GM23248 (cell line): ENCODE measurements around the gene C2orf66. TPM values are rescaled to one million over a fixed set of nuclear protein-coding genes. Genes with fewer than 3 reads are reported as not detected.

ENCODE experiments used
- DNase-seq: peaks from one replicate; pipeline ENCODE4 v3.0.0-alpha.2; 2015
- H2AFZ ChIP-seq: fragments of 200-600 bp; sonication (generic); 2 replicates; pipeline ENCODE4 v1.6.1; 2016; ENCODE audit warnings: antibody characterized with exemption
- H3F3A ChIP-seq: fragments of 200-600 bp; sonication (generic); 2 replicates; pipeline ENCODE4 v1.6.1; 2016; ENCODE audit warnings: mild to moderate bottlenecking, antibody characterized with exemption, mixed run types; ENCODE audit not compliant: insufficient read depth
- H3K27ac ChIP-seq: fragments of 200-600 bp; sonication (generic); 2 replicates; pipeline ENCODE4 v1.5.1; 2016; ENCODE audit warnings: mild to moderate bottlenecking
- H3K27me3 ChIP-seq: fragments of 200-600 bp; sonication (generic); replicated peaks from 2 replicates; pipeline ENCODE4 v1.6.1; 2016; ENCODE audit warnings: mild to moderate bottlenecking; ENCODE audit not compliant: insufficient read depth
- H3K36me3 ChIP-seq: fragments of 200-600 bp; sonication (generic); 2 replicates; pipeline ENCODE4 v1.6.1; 2016; ENCODE audit warnings: low read depth, mild to moderate bottlenecking
- H3K4me1 ChIP-seq: fragments of 200-600 bp; sonication (generic); 2 replicates; pipeline ENCODE4 v1.6.1; 2016; ENCODE audit warnings: mild to moderate bottlenecking; ENCODE audit not compliant: insufficient read depth
- H3K4me2 ChIP-seq: fragments of 200-600 bp; sonication (generic); one replicate; pipeline ENCODE4 v1.6.1; 2016; ENCODE audit warnings: mild to moderate bottlenecking; ENCODE audit not compliant: unreplicated experiment
- H3K4me3 ChIP-seq: fragments of 200-600 bp; sonication (generic); 2 replicates; pipeline ENCODE4 v1.5.1; 2016; ENCODE audit warnings: mild to moderate bottlenecking
- H3K79me2 ChIP-seq: fragments of 200-600 bp; sonication (generic); 2 replicates; pipeline ENCODE4 v1.6.1; 2016; ENCODE audit warnings: mild to moderate bottlenecking; ENCODE audit not compliant: insufficient read depth
- H3K9ac ChIP-seq: fragments of 200-600 bp; sonication (generic); 2 replicates; pipeline ENCODE4 v1.6.1; 2016; ENCODE audit warnings: mild to moderate bottlenecking
- H3K9me2 ChIP-seq: fragments of 200-600 bp; sonication (generic); 2 replicates; pipeline ENCODE4 v1.6.1; 2016; ENCODE audit warnings: mixed run types, mild to moderate bottlenecking, moderate library complexity; ENCODE audit not compliant: insufficient read depth
- H3K9me3 ChIP-seq: fragments of 200-600 bp; sonication (generic); one replicate; pipeline ENCODE4 v1.6.1; 2017; ENCODE audit warnings: low read depth
- H4K20me1 ChIP-seq: fragments of 200-600 bp; sonication (generic); 2 replicates; pipeline ENCODE4 v1.6.0; 2016; ENCODE audit not compliant: insufficient read depth
- EZH2 ChIP-seq: fragments of 200-600 bp; sonication (generic); IDR thresholded peaks from 2 replicates; pipeline ENCODE4 v1.6.1; 2018; ENCODE audit warnings: antibody characterized with exemption, mild to moderate bottlenecking; ENCODE audit not compliant: insufficient read depth, poor library complexity, severe bottlenecking
- EZH2phosphoT487 ChIP-seq: fragments of 200-600 bp; sonication (generic); IDR thresholded peaks from 2 replicates; pipeline ENCODE4 v1.6.1; 2018; ENCODE audit warnings: antibody characterized with exemption, moderate library complexity, mild to moderate bottlenecking, low read depth; ENCODE audit not compliant: insufficient read depth
- WGBS, 2 experiments: methylation state at CpG; one replicate each; pipeline ENCODE4 v1.1.6; 2015 to 2017; ENCODE audit warnings: low lambda C conversion rate in 2 of 2, low coverage in 1 of 2; ENCODE audit errors: missing lambda C conversion rate in 2 of 2; 5-methylcytosine and 5-hydroxymethylcytosine counted together
- in situ Hi-C: fragments of 300-500 bp; cut with MboI; formaldehyde crosslinking; loops from 2 replicates; pipeline ENCODE4 v1.15.0; 2020
- polyA plus RNA-seq: library from polyadenylated mRNA; unstranded; fragments of >200 nt; fragmentation: Nextera tagmentation; extraction: Ambion mirVana; gene quantifications from 2 replicates; pipeline ENCODE4 v1.2.1, GENCODE V29; 2016
- total RNA-seq: library from RNA; depleted of rRNA; stranded (reverse); fragments of >200 nt; shearing (Covaris generic); gene quantifications from 2 replicates; pipeline ENCODE4 v1.2.3, GENCODE V29; 2014

C2orf66 gene
- total and polyA plus RNA-seq, 2 experiments from 2014 or later: 0.25 TPM; not detected in 1

- Histone ChIP-seq H3K79me2 (peaks cover 48% of the 10 kb centered on the region), H3K9me3 (no peaks in the 10 kb centered on the region), H3K4me1 (peaks cover 23% of the 10 kb centered on the region), H3K27ac (peak overlapping the region; percentile 44), H3K9me2 (no peaks in the 10 kb centered on the region), H2AFZ (peak overlapping the region; percentile 95), H3K27me3 (no peaks in the 10 kb centered on the region), H3K4me3 (peak overlapping the region; percentile 98), H3K9ac (peak overlapping the region; percentile 95), H3K4me2 (peak overlapping the region; percentile 82), H3K36me3 (peaks cover 11% of the 10 kb centered on the region; the same call in 1 of the 2 replicates), H4K20me1 (no peaks in the 10 kb centered on the region), H3F3A (peaks cover 11% of the 10 kb centered on the region; the same call in 1 of the 2 replicates)
- in situ Hi-C loops: no loop called here
- WGBS, 2 experiments: 4% methylated on average over 10 of the region's 10 CpGs
- TF ChIP-seq EZH2phosphoT487: no peak
- no peak for TF ChIP-seq EZH2
- DNase-seq: peak; percentile 49
Observed at GRCh38 chr2:196798980-196799379, 10.2 kb downstream of the C2orf66 start.

GRCh38 chr2:196792865-196793264, 16.3 kb downstream of the C2orf66 start:
- 0 out of 2 replicates have a peak, but pooled peaks cover 7% of the 10 kb centered on the region for H3K4me1 ChIP-seq

GRCh38 chr2:196783431-196784094, 25.6 kb downstream of the C2orf66 start:
- Histone ChIP-seq H3K9me2 (no peaks in the 10 kb centered on the region; the same call in 1 of the 2 replicates), H3K4me2 (no peak overlapping the region), H3K9ac (no peak overlapping the region), H3K27me3 (no peaks in the 10 kb centered on the region), H3K4me3 (no peak overlapping the region), H3K79me2 (0 out of 2 replicates have a peak, but pooled peaks cover 19% of the 10 kb centered on the region), H2AFZ (no peak overlapping the region), H3K4me1 (peaks cover 16% of the 10 kb centered on the region), H3K27ac (peak overlapping the region; percentile 20), H3K36me3 (peaks cover 52% of the 10 kb centered on the region), H3F3A (peaks cover 26% of the 10 kb centered on the region), H4K20me1 (no peaks in the 10 kb centered on the region), H3K9me3 (no peaks in the 10 kb centered on the region)
- in situ Hi-C loops: no loop called here
- 69 to 75% methylated on average over 4 of the region's 4 CpGs for WGBS, 2 experiments
- TF ChIP-seq EZH2phosphoT487 (no peak), EZH2 (no peak)
- peak; percentile 90 for DNase-seq

More at GRCh38 chr2:196792865-196793264, 16.3 kb downstream of the C2orf66 start:
- no peaks in the 10 kb centered on the region for H3K27me3 ChIP-seq
- H3F3A ChIP-seq: no peaks in the 10 kb centered on the region
- no peaks in the 10 kb centered on the region for H4K20me1 ChIP-seq
- H3K27ac ChIP-seq: no peak overlapping the region
- in situ Hi-C loops: no loop called here
- H3K9me3 ChIP-seq: no peaks in the 10 kb centered on the region
- 99 to 100% methylated on average over 3 of the region's 3 CpGs for WGBS, 2 experiments
- peaks cover 23% of the 10 kb centered on the region for H3K79me2 ChIP-seq
- H3K4me3 ChIP-seq: no peak overlapping the region
- no peak for DNase-seq
- no peak overlapping the region for H3K4me2 ChIP-seq
- no peak overlapping the region for H2AFZ ChIP-seq
- H3K36me3 ChIP-seq: peaks cover 59% of the 10 kb centered on the region
- no peak overlapping the region for H3K9ac ChIP-seq
- TF ChIP-seq EZH2: no peak
- no peak for TF ChIP-seq EZH2phosphoT487
- H3K9me2 ChIP-seq: no peaks in the 10 kb centered on the region

- Histone ChIP-seq H3K27me3 (no peaks in the 10 kb centered on the region), H3K4me1 (no peaks in the 10 kb centered on the region), H3K79me2 (no peaks in the 10 kb centered on the region), H3K9me2 (no peaks in the 10 kb centered on the region), H3K36me3 (peaks cover 59% of the 10 kb centered on the region), H3K4me3 (no peak overlapping the region), H3K9me3 (no peaks in the 10 kb centered on the region), H3F3A (no peaks in the 10 kb centered on the region), H2AFZ (no peak overlapping the region), H3K4me2 (no peak overlapping the region), H3K27ac (no peak overlapping the region), H4K20me1 (no peaks in the 10 kb centered on the region), H3K9ac (no peak overlapping the region)
- 97% methylated on average over 1 of the region's 1 CpG for WGBS, 2 experiments
- DNase-seq: no peak
- in situ Hi-C loops: no loop called here
- TF ChIP-seq EZH2 (no peak), EZH2phosphoT487 (no peak)
Observed at GRCh38 chr2:196767101-196767500, 42.1 kb downstream of the C2orf66 start.
